ENCODE data around the gene XPO6. TPM values are rescaled to one million over a fixed set of nuclear protein-coding genes. Genes with fewer than 3 reads are reported as not detected.

XPO6 gene
- polyA plus RNA-seq, 1 of the 3 experiments (the other 2 are of a cell fraction) = 97.1 TPM

GRCh38 chr16:28131743-28132393 lies 79.9 kb downstream of the XPO6 start:
- peaks cover 68 to 77% of the 10 kb centered on the region in 2 experiments for H3K36me3 ChIP-seq (replicated peaks in 1 of 2; ENCODE audit: control insufficient read depth in 1 of 2, insufficient read depth in 2 of 2, low read length in 1 of 2)
- no peak overlapping the region for H3K27ac ChIP-seq (ENCODE audit: low read depth in 2 of 2, low read length in 1 of 2)
- no peak overlapping the region for H3K4me3 ChIP-seq (ENCODE audit: low read depth in 2 of 2, low read length in 1 of 2)
- 88% methylated on average over 5 of the region's 5 CpGs for WGBS (ENCODE audit: low lambda C conversion rate)
- no peaks in the 10 kb centered on the region for H3K27me3 ChIP-seq (ENCODE audit: insufficient read depth)
- H2AFZ ChIP-seq (ENCODE audit: low read depth) = no peak overlapping the region
- CTCF ChIA-PET = interaction anchor here (1.0 kb wide), 1 partner anchor 32 kb away, joined by 3 read pairs; no protein-coding TSS in a partner anchor
- TF ChIP-seq POLR2AphosphoS5 (IDR thresholded peaks at IDR 0.05; ENCODE audit: low read depth, low read length) = no peak
- TF ChIP-seq RXRA (IDR thresholded peaks at IDR 0.05; ENCODE audit: borderline replicate concordance, low read depth) = no peak
- no peak for TF ChIP-seq ZBTB33 (IDR thresholded peaks at IDR 0.05; ENCODE audit: borderline replicate concordance, low read depth)
- no peak for TF ChIP-seq MEF2A (IDR thresholded peaks at IDR 0.05; ENCODE audit: borderline replicate concordance, low read depth)
- TF ChIP-seq RFX5 (IDR thresholded peaks at IDR 0.05; ENCODE audit: low read length) = no peak
- no peak for TF ChIP-seq NRF1 (IDR thresholded peaks at IDR 0.05; ENCODE audit: low read depth, low read length)
- no peak for TF ChIP-seq IRF3 (IDR thresholded peaks at IDR 0.05; ENCODE audit: low read depth, low read length)
- no peak for TF ChIP-seq RAD21 (IDR thresholded peaks at IDR 0.05; ENCODE audit: low read length)
- no peak for TF ChIP-seq EP300 (IDR thresholded peaks at IDR 0.05; ENCODE audit: borderline replicate concordance in 1 of 2, low read depth in 1 of 2, low read length in 1 of 2)
- TF ChIP-seq PBX3 (IDR thresholded peaks at IDR 0.05) = no peak
- TF ChIP-seq RCOR1 (IDR thresholded peaks at IDR 0.05; ENCODE audit: low read length) = no peak
- TF ChIP-seq, protein P1, sequence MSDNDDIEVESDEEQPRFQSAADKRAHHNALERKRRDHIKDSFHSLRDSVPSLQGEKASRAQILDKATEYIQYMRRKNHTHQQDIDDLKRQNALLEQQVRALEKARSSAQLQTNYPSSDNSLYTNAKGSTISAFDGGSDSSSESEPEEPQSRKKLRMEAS (IDR thresholded peaks at IDR 0.05; ENCODE audit: low read depth) = no peak
- TF ChIP-seq CTCF (IDR thresholded peaks at IDR 0.05) = no peak
- no peak for TF ChIP-seq FOSL2 (IDR thresholded peaks at IDR 0.05; ENCODE audit: borderline replicate concordance, low read depth)
- no peak for TF ChIP-seq SIN3A (IDR thresholded peaks at IDR 0.05; ENCODE audit: borderline replicate concordance, low read depth, low read length)
- TF ChIP-seq ELF1 (IDR thresholded peaks at IDR 0.05) = no peak
- TF ChIP-seq GATA2 (CRISPR knock-in tag; IDR thresholded peaks at IDR 0.05) = no peak
- TF ChIP-seq GABPA (IDR thresholded peaks at IDR 0.05; ENCODE audit: low read depth) = no peak
- no peak for TF ChIP-seq EZH2phosphoT487 (IDR thresholded peaks at IDR 0.05; ENCODE audit: borderline replicate concordance, low read depth)
- no peak for TF ChIP-seq YY1 (IDR thresholded peaks at IDR 0.05; ENCODE audit: low read depth)
- POLR2A ChIA-PET = interaction anchor here (1.0 kb wide), 1 partner anchor 16 kb away, joined by 3 read pairs; no protein-coding TSS in a partner anchor
- H3K4me2 ChIP-seq = no peak overlapping the region
- H4K20me1 ChIP-seq (ENCODE audit: insufficient read depth) = no peaks in the 10 kb centered on the region
- H3F3A ChIP-seq (replicated peaks; ENCODE audit: insufficient read depth) = no peaks in the 10 kb centered on the region
- no peaks in the 10 kb centered on the region for H3K9me2 ChIP-seq
- no peaks in the 10 kb centered on the region for H3K4me1 ChIP-seq (ENCODE audit: control insufficient read depth in 1 of 2, insufficient read depth in 2 of 2, low read depth in 1 of 2, low read length in 1 of 2)
- no peaks in the 10 kb centered on the region for H3K79me2 ChIP-seq (ENCODE audit: insufficient read depth)
- H3K9ac ChIP-seq = no peak overlapping the region
- DNase-seq = no peak
- no peaks in the 10 kb centered on the region for H3K9me3 ChIP-seq
